Neural cell (in vitro differentiated cells): ENCODE data around the gene TRIM63. TPM values are rescaled to one million over a fixed set of nuclear protein-coding genes. Genes with fewer than 3 reads are reported as not detected.

Experiments
- H2AFZ ChIP-seq: fragments of 200-600, 300-800 bp; sonication (generic), shearing (Covaris generic); 2 replicates; pipeline ENCODE4 v1.6.0; 2014; ENCODE audit warnings: low read depth, mild to moderate bottlenecking, antibody characterized with exemption, low read length, moderate library complexity
- H3F3A ChIP-seq: fragments of 200-600 bp; shearing (Covaris generic); 2 replicates; pipeline ENCODE4 v1.6.1; 2016; ENCODE audit warnings: mild to moderate bottlenecking, moderate library complexity, mixed read lengths, antibody characterized with exemption, low read length; ENCODE audit not compliant: insufficient read depth, poor library complexity, severe bottlenecking
- H3K27ac ChIP-seq: fragments of 200-600, 300-800 bp; sonication (generic), shearing (Covaris generic); 2 replicates; pipeline ENCODE4 v1.5.1; 2014; ENCODE audit warnings: mild to moderate bottlenecking, low read length, moderate library complexity
- H3K27me3 ChIP-seq: fragments of 300-800, 200-600 bp; sonication (generic), shearing (Covaris generic); 2 replicates; pipeline ENCODE4 v1.6.0; 2014; ENCODE audit warnings: mild to moderate bottlenecking, low read depth, low read length, moderate library complexity; ENCODE audit not compliant: insufficient read depth
- H3K36me3 ChIP-seq: fragments of 300-800, 200-600 bp; sonication (generic), shearing (Covaris generic); 2 replicates; pipeline ENCODE4 v1.5.1; 2014; ENCODE audit warnings: mild to moderate bottlenecking, antibody characterized with exemption, low read length, moderate library complexity; ENCODE audit not compliant: insufficient read depth
- H3K4me2 ChIP-seq: fragments of 300-800, 200-600 bp; sonication (generic), shearing (Covaris generic); 2 replicates; pipeline ENCODE4 v1.6.0; 2014; ENCODE audit warnings: mild to moderate bottlenecking, low read length
- H3K4me3 ChIP-seq: fragments of 300-800, 200-600 bp; sonication (generic), shearing (Covaris generic); 2 replicates; pipeline ENCODE4 v1.5.1; 2014; ENCODE audit warnings: mild to moderate bottlenecking, low read length, moderate library complexity
- H3K79me2 ChIP-seq: fragments of 200-600 bp; shearing (Covaris generic); replicated peaks from 2 replicates; pipeline ENCODE4 v1.6.0; 2014; ENCODE audit warnings: mild to moderate bottlenecking, low read length, moderate library complexity; ENCODE audit not compliant: insufficient read depth
- H3K9ac ChIP-seq: fragments of 300-800, 200-600 bp; sonication (generic), shearing (Covaris generic); 2 replicates; pipeline ENCODE4 v1.6.1; 2016; ENCODE audit warnings: mild to moderate bottlenecking, low read length, mixed read lengths
- H3K9me2 ChIP-seq: fragments of 200-600 bp; shearing (Covaris generic); 2 replicates; pipeline ENCODE4 v1.6.1; 2016; ENCODE audit warnings: mild to moderate bottlenecking, low read length, mixed read lengths; ENCODE audit not compliant: insufficient read depth
- H3K9me3 ChIP-seq: fragments of 200-600, 300-800 bp; sonication (generic), shearing (Covaris generic); 2 replicates; pipeline ENCODE4 v1.6.1; 2016; ENCODE audit warnings: mild to moderate bottlenecking, mixed run types, low read length, moderate library complexity, mixed read lengths
- H4K20me1 ChIP-seq: fragments of 200-600 bp; shearing (Covaris generic); 2 replicates; pipeline ENCODE4 v1.6.1; 2016; ENCODE audit warnings: mild to moderate bottlenecking, mixed run types; ENCODE audit not compliant: insufficient read depth
- EP300 ChIP-seq: fragments of 450-650 bp; conservative IDR thresholded peaks from 2 replicates; pipeline ENCODE4 v1.6.1; 2014; ENCODE audit warnings: antibody characterized with exemption, mild to moderate bottlenecking, moderate library complexity; ENCODE audit not compliant: poor library complexity, severe bottlenecking
- EZH2 ChIP-seq: fragments of 200-600, 300-800 bp; shearing (Covaris generic), sonication (generic); IDR thresholded peaks from 2 replicates; pipeline ENCODE4 v1.6.1; 2014; ENCODE audit warnings: antibody characterized with exemption, low read length, borderline replicate concordance, mild to moderate bottlenecking; ENCODE audit not compliant: insufficient read depth, poor library complexity, severe bottlenecking
- MXI1 ChIP-seq: fragments of 450-650 bp; conservative IDR thresholded peaks from 2 replicates; pipeline ENCODE4 v1.6.1; 2014; ENCODE audit warnings: antibody characterized with exemption, mild to moderate bottlenecking; ENCODE audit not compliant: poor library complexity, severe bottlenecking
- POLR2AphosphoS5 ChIP-seq: IDR thresholded peaks from 2 replicates; pipeline ENCODE4 v1.6.1; 2012
- RAD21 ChIP-seq: fragments of 450-650 bp; conservative IDR thresholded peaks from 2 replicates; pipeline ENCODE4 v1.6.1; 2014; ENCODE audit warnings: antibody characterized with exemption, mild to moderate bottlenecking, moderate library complexity
- SMC3 ChIP-seq: fragments of 450-650 bp; conservative IDR thresholded peaks from 2 replicates; pipeline ENCODE4 v1.6.1; 2014; ENCODE audit warnings: antibody characterized with exemption, mild to moderate bottlenecking, moderate library complexity; ENCODE audit not compliant: poor library complexity
- TAF1 ChIP-seq: IDR thresholded peaks from 2 replicates; pipeline ENCODE4 v1.6.1; 2012; ENCODE audit warnings: low read depth
- polyA plus RNA-seq: library from polyadenylated mRNA; depleted of rRNA; stranded (reverse); fragments of >200 nt; gene quantifications from 2 replicates; pipeline ENCODE4 v1.2.3, GENCODE V29; 2014
- TF ChIP-seq, protein P1 (sequence below): fragments of 450-650 bp; IDR thresholded peaks from 2 replicates; pipeline ENCODE4 v1.5.1; 2014; ENCODE audit warnings: antibody characterized with exemption, mild to moderate bottlenecking, moderate library complexity; ENCODE audit not compliant: poor library complexity, severe bottlenecking
- TF ChIP-seq, protein P2 (sequence below): IDR thresholded peaks from 2 replicates; pipeline ENCODE4 v1.6.1; 2012; ENCODE audit warnings: borderline replicate concordance

Gene TRIM63
- polyA plus RNA-seq, 1 donor from 2014 or later = not detected

DNA sequence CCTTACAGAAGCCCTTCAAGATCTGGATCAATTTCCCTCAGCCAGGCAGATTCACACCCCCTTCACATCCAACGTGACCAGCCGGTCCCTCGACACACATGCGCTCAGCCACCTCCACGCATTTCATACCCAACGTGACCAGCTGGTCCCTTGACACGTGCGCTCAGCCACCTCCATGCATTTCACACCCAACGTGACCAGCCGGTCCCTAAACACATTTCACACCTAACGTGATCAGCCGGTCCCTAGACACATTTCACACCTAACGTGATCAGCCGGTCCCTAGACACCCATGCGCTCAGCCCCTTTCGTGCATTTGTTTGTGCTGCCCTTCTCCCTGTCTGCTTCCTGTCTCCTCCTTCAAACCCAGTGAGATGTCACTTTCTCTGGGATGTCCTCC lies 60.7 kb downstream of the TRIM63 start:
- TF ChIP-seq SMC3 = no peak
- no peak for TF ChIP-seq POLR2AphosphoS5
- TF ChIP-seq EP300 = no peak
- TF ChIP-seq TAF1 = no peak
- no peaks in the 10 kb centered on the region for H3K79me2 ChIP-seq

DNA sequence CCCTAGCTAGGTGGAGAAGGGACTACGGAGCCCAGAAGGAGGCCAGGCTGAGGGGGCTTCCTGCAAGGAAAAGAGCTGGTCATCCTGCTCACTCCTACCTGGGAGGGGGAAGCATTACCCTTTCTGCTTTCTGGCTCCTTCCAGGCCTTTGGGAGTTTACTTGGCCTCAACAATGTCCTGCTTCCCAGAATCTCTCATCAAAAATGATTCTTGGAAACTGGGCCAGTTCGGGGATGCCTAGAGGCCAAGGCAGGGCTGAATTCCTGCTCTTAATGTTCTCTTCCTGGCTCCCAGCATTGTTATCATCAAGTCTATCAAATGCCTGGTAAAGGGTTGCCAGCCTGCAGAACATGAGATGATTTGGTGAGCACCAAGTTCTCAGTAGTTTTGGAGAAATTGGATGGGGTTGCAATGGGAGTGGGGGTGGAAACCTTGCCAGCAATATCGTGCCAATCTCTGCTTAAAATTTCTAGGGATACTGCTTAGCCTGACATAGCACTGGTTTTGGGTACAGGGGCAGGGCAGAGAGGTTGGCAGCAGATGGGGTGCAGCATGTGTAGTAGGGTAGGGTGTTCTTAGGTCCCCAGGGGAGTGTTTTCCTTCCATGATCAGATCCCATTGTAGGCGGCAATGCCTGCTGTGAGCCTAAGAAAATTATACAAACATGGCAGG lies 61.9 kb downstream of the TRIM63 start:
- no peak overlapping the region for H3K27ac ChIP-seq
- H3K4me2 ChIP-seq = no peak overlapping the region
- H3K27me3 ChIP-seq = no peaks in the 10 kb centered on the region
- no peaks in the 10 kb centered on the region for H3K9me3 ChIP-seq
- H2AFZ ChIP-seq = no peak overlapping the region
- no peaks in the 10 kb centered on the region for H3F3A ChIP-seq
- H3K36me3 ChIP-seq = no peaks in the 10 kb centered on the region
- no peaks in the 10 kb centered on the region for H4K20me1 ChIP-seq
- H3K4me3 ChIP-seq = no peak overlapping the region
- H3K79me2 ChIP-seq = no peaks in the 10 kb centered on the region
- TF ChIP-seq MXI1 = no peak
- no peak for TF ChIP-seq EZH2
- TF ChIP-seq RAD21 = no peak
- no peak for TF ChIP-seq EP300
- TF ChIP-seq TAF1 = no peak
- TF ChIP-seq, protein P1, sequence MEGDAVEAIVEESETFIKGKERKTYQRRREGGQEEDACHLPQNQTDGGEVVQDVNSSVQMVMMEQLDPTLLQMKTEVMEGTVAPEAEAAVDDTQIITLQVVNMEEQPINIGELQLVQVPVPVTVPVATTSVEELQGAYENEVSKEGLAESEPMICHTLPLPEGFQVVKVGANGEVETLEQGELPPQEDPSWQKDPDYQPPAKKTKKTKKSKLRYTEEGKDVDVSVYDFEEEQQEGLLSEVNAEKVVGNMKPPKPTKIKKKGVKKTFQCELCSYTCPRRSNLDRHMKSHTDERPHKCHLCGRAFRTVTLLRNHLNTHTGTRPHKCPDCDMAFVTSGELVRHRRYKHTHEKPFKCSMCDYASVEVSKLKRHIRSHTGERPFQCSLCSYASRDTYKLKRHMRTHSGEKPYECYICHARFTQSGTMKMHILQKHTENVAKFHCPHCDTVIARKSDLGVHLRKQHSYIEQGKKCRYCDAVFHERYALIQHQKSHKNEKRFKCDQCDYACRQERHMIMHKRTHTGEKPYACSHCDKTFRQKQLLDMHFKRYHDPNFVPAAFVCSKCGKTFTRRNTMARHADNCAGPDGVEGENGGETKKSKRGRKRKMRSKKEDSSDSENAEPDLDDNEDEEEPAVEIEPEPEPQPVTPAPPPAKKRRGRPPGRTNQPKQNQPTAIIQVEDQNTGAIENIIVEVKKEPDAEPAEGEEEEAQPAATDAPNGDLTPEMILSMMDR = no peak
- no peak for TF ChIP-seq POLR2AphosphoS5
- TF ChIP-seq, protein P2, sequence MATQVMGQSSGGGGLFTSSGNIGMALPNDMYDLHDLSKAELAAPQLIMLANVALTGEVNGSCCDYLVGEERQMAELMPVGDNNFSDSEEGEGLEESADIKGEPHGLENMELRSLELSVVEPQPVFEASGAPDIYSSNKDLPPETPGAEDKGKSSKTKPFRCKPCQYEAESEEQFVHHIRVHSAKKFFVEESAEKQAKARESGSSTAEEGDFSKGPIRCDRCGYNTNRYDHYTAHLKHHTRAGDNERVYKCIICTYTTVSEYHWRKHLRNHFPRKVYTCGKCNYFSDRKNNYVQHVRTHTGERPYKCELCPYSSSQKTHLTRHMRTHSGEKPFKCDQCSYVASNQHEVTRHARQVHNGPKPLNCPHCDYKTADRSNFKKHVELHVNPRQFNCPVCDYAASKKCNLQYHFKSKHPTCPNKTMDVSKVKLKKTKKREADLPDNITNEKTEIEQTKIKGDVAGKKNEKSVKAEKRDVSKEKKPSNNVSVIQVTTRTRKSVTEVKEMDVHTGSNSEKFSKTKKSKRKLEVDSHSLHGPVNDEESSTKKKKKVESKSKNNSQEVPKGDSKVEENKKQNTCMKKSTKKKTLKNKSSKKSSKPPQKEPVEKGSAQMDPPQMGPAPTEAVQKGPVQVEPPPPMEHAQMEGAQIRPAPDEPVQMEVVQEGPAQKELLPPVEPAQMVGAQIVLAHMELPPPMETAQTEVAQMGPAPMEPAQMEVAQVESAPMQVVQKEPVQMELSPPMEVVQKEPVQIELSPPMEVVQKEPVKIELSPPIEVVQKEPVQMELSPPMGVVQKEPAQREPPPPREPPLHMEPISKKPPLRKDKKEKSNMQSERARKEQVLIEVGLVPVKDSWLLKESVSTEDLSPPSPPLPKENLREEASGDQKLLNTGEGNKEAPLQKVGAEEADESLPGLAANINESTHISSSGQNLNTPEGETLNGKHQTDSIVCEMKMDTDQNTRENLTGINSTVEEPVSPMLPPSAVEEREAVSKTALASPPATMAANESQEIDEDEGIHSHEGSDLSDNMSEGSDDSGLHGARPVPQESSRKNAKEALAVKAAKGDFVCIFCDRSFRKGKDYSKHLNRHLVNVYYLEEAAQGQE = no peak
- no peak for TF ChIP-seq SMC3
- no peaks in the 10 kb centered on the region for H3K9me2 ChIP-seq
- H3K9ac ChIP-seq = no peak overlapping the region

More for the DNA sequence above, 60.7 kb downstream of the TRIM63 start:
- Histone ChIP-seq H3K9ac (no peak overlapping the region), H3F3A (no peaks in the 10 kb centered on the region), H3K4me3 (no peak overlapping the region), H3K4me2 (no peak overlapping the region), H3K27ac (no peak overlapping the region), H3K36me3 (no peaks in the 10 kb centered on the region), H3K27me3 (no peaks in the 10 kb centered on the region), H2AFZ (no peak overlapping the region), H3K9me3 (no peaks in the 10 kb centered on the region), H3K9me2 (no peaks in the 10 kb centered on the region), H4K20me1 (no peaks in the 10 kb centered on the region)

DNA sequence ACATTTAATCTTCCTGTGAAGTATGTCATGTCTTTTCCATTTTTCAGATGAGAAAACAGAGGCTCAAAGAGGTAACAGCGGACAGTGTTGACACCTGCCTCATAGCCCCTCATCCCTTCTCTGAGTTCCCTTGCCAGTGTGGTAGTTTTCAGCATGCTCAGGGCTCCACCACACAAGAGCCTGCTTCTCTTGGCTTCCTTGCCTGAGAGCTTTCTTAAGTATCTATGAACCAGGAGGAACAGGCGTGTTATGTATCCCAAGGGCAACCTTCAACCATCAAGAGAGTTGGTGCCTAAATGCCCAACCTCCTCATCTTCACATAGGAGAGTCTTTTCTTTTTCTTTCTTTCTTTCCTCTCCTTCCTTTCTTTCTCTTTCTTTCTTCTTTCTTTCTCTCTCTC lies 63.7 kb downstream of the TRIM63 start:
- Histone ChIP-seq H3K9ac (no peak overlapping the region), H3K27me3 (no peaks in the 10 kb centered on the region), H4K20me1 (no peaks in the 10 kb centered on the region), H3F3A (no peaks in the 10 kb centered on the region), H3K4me2 (no peak overlapping the region), H3K27ac (no peak overlapping the region), H2AFZ (no peak overlapping the region), H3K9me3 (no peaks in the 10 kb centered on the region), H3K4me3 (no peak overlapping the region), H3K79me2 (no peaks in the 10 kb centered on the region), H3K9me2 (no peaks in the 10 kb centered on the region), H3K36me3 (no peaks in the 10 kb centered on the region)
- no peak for TF ChIP-seq MXI1
- no peak for TF ChIP-seq EP300
- TF ChIP-seq, protein P2 = no peak
- TF ChIP-seq, protein P1 = no peak
- no peak for TF ChIP-seq POLR2AphosphoS5
- no peak for TF ChIP-seq RAD21
- TF ChIP-seq SMC3 = no peak
- TF ChIP-seq EZH2 = no peak
- TF ChIP-seq TAF1 = no peak
